Colonic mucosa (tissue), 4 donors: ENCODE data around the gene IRX5. TPM values are rescaled to one million over a fixed set of nuclear protein-coding genes. Genes with fewer than 3 reads are reported as not detected.

ENCODE experiments used
- DNase-seq: peaks from one replicate; pipeline ENCODE4 v3.0.0-alpha.2; 2020
- H3K27ac ChIP-seq: fragments of 200-600 bp; one replicate; pipeline ENCODE4 v1.8.0; 2021
- H3K27me3 ChIP-seq: fragments of 200-600 bp; one replicate; pipeline ENCODE4 v1.8.0; 2021
- H3K36me3 ChIP-seq: fragments of 200-600 bp; one replicate; pipeline ENCODE4 v1.8.0; 2021
- H3K4me1 ChIP-seq: fragments of 200-600 bp; one replicate; pipeline ENCODE4 v1.8.0; 2021; ENCODE audit warnings: mild to moderate bottlenecking
- H3K4me3 ChIP-seq: fragments of 200-600 bp; one replicate; pipeline ENCODE4 v1.8.0; 2021
- H3K9ac ChIP-seq, 2 donors: one replicate each; pipeline ENCODE4 v1.7.0; 2013; ENCODE audit warnings: control low read depth in 2 of 2, low read depth in 2 of 2, low read length in 2 of 2
- H3K9me3 ChIP-seq: fragments of 200-600 bp; one replicate; pipeline ENCODE4 v1.8.0; 2021
- CTCF ChIP-seq: fragments of 200-600 bp; IDR thresholded peaks from one replicate; pipeline ENCODE4 v1.8.0; 2022; ENCODE audit warnings: antibody characterized with exemption, mild to moderate bottlenecking
- intact Hi-C: fragments of 100-400 bp; cut with DNase I; formaldehyde crosslinking; loops from one replicate; pipeline ENCODE4 v1.14.1; 2022
- total RNA-seq, 2 donors: library from RNA; stranded (reverse); fragmentation: NEBNext Ultra II Directional in 1 of 2; extraction: Animal tissue kit (Norgen Biotek cat#: 25700) in 1 of 2; gene quantifications; one replicate each; pipeline ENCODE4 v1.2.1, GENCODE V29; 2021
- donor health status: healthy.
- donor health status: DM: no; HTN: no; CAD: no.
- donor health status: DM: no; HTN: no; CAD: no.

Gene IRX5
- total RNA-seq, 2 donors from 2014 or later: 0.11 to 0.17 TPM

- H3K27ac ChIP-seq: no peak overlapping the region
- intact Hi-C loops: no loop called here
- no peak overlapping the region for H3K9ac ChIP-seq
- no peak overlapping the region for H3K4me3 ChIP-seq
- H3K9me3 ChIP-seq: no peaks in the 10 kb centered on the region
- no peaks in the 10 kb centered on the region for H3K4me1 ChIP-seq
- no peak for DNase-seq
- TF ChIP-seq CTCF: no peak
- H3K27me3 ChIP-seq: no peaks in the 10 kb centered on the region
- no peaks in the 10 kb centered on the region for H3K36me3 ChIP-seq
Observed at GRCh38 chr16:54964239-54964638, 33.6 kb downstream of the IRX5 start.

- no peaks in the 10 kb centered on the region for H3K9me3 ChIP-seq
- H3K36me3 ChIP-seq: no peaks in the 10 kb centered on the region
- no peak for TF ChIP-seq CTCF
- H3K27ac ChIP-seq: no peak overlapping the region
- no peak overlapping the region for H3K4me3 ChIP-seq
- no peak for DNase-seq
- no peaks in the 10 kb centered on the region for H3K4me1 ChIP-seq
- H3K9ac ChIP-seq: no peak overlapping the region
- H3K27me3 ChIP-seq: no peaks in the 10 kb centered on the region
- intact Hi-C loops: no loop called here
Observed at GRCh38 chr16:54965464-54965863, 34.8 kb downstream of the IRX5 start.

- H3K27ac ChIP-seq: no peak overlapping the region
- DNase-seq: no peak
- TF ChIP-seq CTCF: no peak
- H3K27me3 ChIP-seq: no peaks in the 10 kb centered on the region
- intact Hi-C loops: no loop called here
- H3K36me3 ChIP-seq: no peaks in the 10 kb centered on the region
- H3K9ac ChIP-seq: no peak overlapping the region
- no peak overlapping the region for H3K4me3 ChIP-seq
- H3K4me1 ChIP-seq: no peaks in the 10 kb centered on the region
- H3K9me3 ChIP-seq: no peaks in the 10 kb centered on the region
Observed at GRCh38 chr16:54968011-54968410, 37.3 kb downstream of the IRX5 start.

- Histone ChIP-seq H3K36me3 (no peaks in the 10 kb centered on the region), H3K4me3 (no peak overlapping the region), H3K27me3 (no peaks in the 10 kb centered on the region), H3K9ac (no peak overlapping the region), H3K9me3 (no peaks in the 10 kb centered on the region), H3K4me1 (no peaks in the 10 kb centered on the region), H3K27ac (no peak overlapping the region)
- intact Hi-C loops: no loop called here
- TF ChIP-seq CTCF: no peak
- DNase-seq: no peak
Observed at GRCh38 chr16:54968784-54969183, 38.1 kb downstream of the IRX5 start.

- intact Hi-C loops: no loop called here
- H3K4me1 ChIP-seq: no peaks in the 10 kb centered on the region
- H3K9me3 ChIP-seq: no peaks in the 10 kb centered on the region
- no peaks in the 10 kb centered on the region for H3K36me3 ChIP-seq
- H3K27me3 ChIP-seq: no peaks in the 10 kb centered on the region
- DNase-seq: no peak
- no peak overlapping the region for H3K4me3 ChIP-seq
- TF ChIP-seq CTCF: no peak
- no peak overlapping the region for H3K9ac ChIP-seq
- no peak overlapping the region for H3K27ac ChIP-seq
Observed at GRCh38 chr16:54970016-54970415, 39.4 kb downstream of the IRX5 start.

GRCh38 chr16:54974367-54974766 is 43.7 kb downstream of the IRX5 start:
- H3K4me3 ChIP-seq: no peak overlapping the region
- H3K27ac ChIP-seq: no peak overlapping the region
- H3K9me3 ChIP-seq: no peaks in the 10 kb centered on the region
- DNase-seq: no peak
- TF ChIP-seq CTCF: no peak
- H3K4me1 ChIP-seq: no peaks in the 10 kb centered on the region
- intact Hi-C loops: no loop called here
- no peaks in the 10 kb centered on the region for H3K36me3 ChIP-seq
- H3K9ac ChIP-seq: no peak overlapping the region
- no peaks in the 10 kb centered on the region for H3K27me3 ChIP-seq
